ENCODE measurements around the gene TGFBR3L. TPM values are rescaled to one million over a fixed set of nuclear protein-coding genes. Genes with fewer than 3 reads are reported as not detected.
"Not testable (repeated sequence)": the region's sequence is repeated elsewhere in the genome, so short reads cannot be mapped to it uniquely, and the experiment has no call there.

TGFBR3L gene
- total RNA-seq, 1 donor from 2014 or later, result 10.9 TPM

DNA sequence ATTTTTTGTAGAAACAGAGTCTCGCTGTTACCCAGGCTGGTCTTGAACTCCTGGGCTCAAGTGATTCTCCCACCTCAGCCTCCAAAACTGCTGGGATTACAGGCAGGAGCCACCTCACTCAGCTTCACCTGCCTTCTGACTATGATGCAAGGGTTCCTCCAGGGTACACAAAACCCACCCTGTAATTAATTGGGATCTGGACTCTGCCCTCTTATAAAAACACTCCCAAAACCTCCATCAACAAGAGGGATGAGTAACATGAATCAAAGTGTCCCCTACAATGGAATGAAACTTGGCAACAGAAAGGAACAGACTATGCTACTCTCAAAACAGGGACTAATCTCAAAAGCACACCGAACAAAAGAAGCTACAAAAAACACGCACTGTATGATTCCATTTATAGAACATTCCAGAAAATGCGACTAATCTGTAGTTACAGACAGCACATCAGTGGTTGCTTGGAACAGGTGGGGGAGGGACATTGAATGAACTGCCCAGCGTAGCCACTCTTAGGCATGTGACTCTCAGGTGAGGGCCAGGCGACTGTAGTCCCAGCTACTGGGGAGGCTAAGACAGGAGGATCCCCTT lies 37.3 kb upstream of the TGFBR3L start:
- DNase-seq (no peak), ATAC-seq (ENCODE audit: poor library complexity) (no peak)
- intact Hi-C loops (cut with DNase I), result no loop called here

DNA sequence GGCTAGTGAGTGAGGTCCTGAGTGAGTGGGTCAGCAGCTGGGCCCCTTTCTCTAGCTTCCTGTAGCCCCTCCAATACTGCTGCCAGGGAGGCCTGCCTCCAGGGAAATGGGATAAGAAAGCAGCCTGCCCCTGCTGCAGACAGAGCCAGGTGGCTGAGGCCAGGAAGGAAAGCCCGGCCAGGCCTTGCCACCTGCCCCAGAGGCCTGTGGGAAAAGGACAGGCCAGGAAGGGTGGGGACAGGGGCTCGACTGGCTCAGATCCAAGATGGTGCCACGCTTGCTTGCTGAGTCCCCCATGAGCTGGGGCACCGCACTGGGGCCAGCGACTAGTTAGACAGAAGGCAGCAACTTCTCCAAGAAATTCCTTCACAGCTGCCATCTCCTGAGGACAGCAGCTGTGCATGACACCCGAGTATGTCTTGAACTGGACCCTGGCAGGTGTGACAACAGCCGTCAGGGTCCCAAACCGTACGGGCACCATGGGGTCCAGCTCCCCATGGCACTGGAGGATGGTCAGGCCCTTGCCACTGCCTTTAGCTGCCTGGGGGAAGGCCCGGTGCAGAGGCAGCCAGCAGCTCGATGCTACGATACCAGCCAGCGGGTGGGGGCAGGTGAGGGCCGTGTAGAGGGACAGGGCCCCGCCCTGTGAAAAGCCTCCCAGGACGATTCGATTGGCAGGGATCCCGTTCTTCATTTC lies 35.4 kb upstream of the TGFBR3L start:
- no peak for DNase-seq
- intact Hi-C loops (cut with DNase I), result no loop called here
- no peak for ATAC-seq (ENCODE audit: poor library complexity)

DNA sequence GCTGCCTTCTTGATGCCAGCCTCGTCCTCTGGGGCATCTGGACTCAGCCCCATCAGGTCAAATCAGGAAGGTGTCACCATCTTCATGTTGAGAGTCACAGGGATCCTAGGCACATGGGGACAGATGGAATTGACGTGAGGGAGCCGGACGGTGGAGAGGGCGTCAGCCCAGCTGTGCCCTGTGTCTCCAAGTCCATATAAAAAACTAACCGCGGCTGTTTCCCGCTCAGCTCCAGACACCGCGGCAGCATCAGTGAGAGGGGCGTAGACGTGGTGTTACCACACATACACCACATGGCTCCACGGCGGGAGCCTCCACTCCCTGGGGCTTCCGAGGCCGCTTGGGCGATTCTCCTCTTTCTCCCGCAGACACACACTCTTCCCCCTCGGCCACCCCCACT lies 34.8 kb upstream of the TGFBR3L start:
- intact Hi-C loops (cut with DNase I), result no loop called here
- no peak for ATAC-seq (ENCODE audit: poor library complexity)
- DNase-seq, result no peak

- ATAC-seq (ENCODE audit: poor library complexity) (no peak), DNase-seq (no peak)
- intact Hi-C loops (cut with DNase I), result no loop called here
Measured at GRCh38 chr19:7881910-7882309, 32.7 kb upstream of the TGFBR3L start.

DNA sequence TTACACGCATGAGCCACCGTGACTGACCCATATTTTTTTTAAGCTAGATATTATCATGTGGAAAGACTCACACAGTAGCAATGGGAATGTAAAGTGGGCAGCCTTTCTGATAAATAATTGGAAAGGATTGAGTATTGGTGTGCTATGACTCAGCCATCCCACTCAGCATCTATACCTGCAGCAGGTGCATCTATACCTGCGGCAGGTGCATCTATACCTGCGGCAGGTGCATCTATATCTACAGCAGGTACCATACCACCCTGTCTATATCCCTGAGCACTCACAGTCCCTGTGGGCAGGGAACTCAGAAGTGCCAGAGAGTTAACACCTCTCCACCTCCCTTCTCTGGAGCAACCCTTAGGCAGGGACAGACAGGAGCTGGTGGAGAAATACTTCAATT lies 31.5 kb upstream of the TGFBR3L start:
- intact Hi-C loops (cut with DNase I), result no loop called here
- no peak for DNase-seq
- no peak for ATAC-seq (ENCODE audit: poor library complexity)

- intact Hi-C loops (cut with DNase I), result no loop called here
- no peak for DNase-seq
- no peak for ATAC-seq (ENCODE audit: poor library complexity)
Measured at GRCh38 chr19:7883796-7884570, 30.6 kb upstream of the TGFBR3L start.

DNA sequence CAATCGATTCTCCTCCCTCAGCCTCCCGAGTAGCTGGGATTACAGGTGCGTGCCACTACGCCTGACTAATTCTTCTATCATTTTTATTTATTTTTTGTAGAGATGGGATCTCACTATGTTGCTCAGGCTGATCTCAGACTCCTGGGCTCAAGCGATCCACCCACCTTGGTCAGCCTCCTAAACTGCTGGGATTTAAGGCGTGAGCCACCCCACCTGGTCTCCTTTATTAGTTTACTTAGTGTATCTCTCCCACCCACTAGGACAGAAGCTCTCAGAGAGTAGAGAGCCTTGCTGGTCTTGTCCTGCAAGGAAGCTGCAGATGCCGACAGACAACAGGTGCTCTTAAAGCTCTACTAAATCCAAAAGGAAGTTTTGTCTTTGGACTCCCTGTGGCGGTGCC lies 28.8 kb upstream of the TGFBR3L start:
- intact Hi-C loops (cut with DNase I), result no loop called here
- no peak for DNase-seq
- no peak for ATAC-seq (ENCODE audit: poor library complexity)

DNA sequence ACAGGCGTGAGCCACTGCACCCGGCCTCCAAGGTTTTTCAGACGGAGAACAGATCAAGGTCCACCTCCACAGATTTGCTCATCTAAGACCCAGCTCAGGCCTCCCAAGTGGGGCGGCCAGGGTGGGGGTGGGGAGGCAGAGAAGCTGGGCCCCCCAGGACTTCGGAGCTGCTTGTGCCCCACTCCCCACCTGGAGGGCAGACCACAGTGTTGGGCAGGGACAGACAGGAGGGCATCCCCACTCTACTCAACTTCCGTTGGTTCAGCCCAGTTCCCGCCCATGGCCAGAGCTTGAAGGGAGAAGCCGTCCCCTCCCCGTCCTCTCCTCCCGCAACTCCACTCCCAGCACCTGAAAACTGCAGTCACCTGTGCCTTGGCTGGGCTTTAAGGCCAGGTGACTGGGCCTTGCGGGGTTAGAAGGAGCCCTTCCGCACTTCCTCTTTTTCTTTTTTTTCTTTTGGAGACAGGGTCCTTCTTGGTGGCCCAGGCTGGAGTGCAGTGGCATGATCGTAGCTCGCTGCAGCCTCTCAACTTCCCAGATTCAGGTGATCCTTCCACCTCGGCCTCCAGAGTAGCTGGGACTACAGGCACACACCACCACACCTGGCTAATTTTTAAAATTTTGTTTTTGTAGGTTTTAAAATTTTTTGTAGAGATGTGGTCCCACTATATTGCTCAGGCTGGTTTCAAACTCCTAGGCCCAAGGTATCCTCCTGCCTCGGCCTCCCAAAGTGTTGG lies 27.1 kb upstream of the TGFBR3L start:
- intact Hi-C loops (cut with DNase I), result no loop called here
- no peak for DNase-seq
- no peak for ATAC-seq (ENCODE audit: poor library complexity)

DNA sequence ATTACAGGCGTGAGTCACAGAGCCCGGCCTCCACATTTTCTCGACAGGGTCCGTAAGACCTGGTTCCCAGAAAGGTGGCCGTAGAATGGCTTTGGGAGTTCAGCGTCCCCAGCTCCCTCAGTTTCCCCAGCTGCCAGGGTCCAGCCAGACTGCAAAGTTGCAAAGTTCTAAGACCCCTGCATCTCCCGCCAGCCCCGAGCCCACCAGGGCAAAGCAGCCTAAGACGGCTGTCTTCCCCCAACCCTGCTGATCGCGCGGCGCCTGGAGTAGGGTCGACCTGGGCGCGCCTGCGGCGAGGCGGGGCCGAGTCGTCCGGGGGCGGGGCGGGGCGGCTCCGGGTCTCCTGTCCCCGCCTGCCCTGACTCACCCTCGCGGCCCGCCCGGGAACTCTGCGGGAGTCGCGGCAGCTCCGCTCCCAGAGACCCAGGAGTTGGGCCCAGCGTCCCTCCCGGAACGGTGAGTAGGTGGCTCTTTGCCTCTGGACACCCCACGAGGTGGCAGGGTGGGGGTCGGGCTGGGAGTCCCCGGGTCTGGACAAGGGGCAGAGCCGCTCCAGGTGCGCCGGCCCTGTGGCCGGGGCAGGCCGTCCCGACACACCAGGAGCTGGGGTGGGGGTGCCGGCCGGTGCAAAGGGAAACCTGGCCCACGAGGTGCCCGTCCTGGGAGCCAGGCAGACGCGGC lies 26.3 kb upstream of the TGFBR3L start, which contains the start of gene LRRC8E:
TSS of gene LRRC8E (plus strand) at position 366 of the 681 bp plus-strand sequence. CDS start 7,094 bp downstream, outside the sequence.
- intact Hi-C loops (cut with DNase I), result no loop called here
- DNase-seq (no peak), ATAC-seq (ENCODE audit: poor library complexity) (peak; percentile 91)

DNA sequence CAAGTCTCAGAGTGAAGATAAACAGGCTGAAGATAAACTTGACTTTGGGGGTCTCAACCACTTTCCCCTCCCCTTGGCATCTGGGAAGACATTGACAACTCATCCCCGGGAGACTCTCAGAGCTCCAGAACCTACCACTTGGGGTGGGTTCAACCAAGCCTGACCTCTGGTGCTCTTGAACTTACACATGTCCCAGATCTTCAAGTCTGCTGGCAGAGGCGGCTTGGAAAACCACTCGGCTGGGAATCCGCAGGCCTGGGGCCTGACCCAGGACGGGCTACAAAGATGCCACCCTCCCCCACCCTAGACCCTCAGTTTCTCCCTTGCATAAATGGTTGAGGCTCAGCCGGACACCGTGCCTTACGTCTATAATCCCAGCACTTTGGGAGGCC lies 25.8 kb upstream of the TGFBR3L start:
- DNase-seq, result no peak
- intact Hi-C loops (cut with DNase I), result no loop called here
- ATAC-seq (ENCODE audit: poor library complexity), result peak; percentile 18

GRCh38 chr19:7893362-7894101 lies 21.1 kb upstream of the TGFBR3L start:
- ATAC-seq (ENCODE audit: poor library complexity); DNase-seq; intact Hi-C loops (cut with DNase I): not testable (repeated sequence)

- intact Hi-C loops (cut with DNase I), result no loop called here
- ATAC-seq (ENCODE audit: poor library complexity) (no peak), DNase-seq (no peak)
Measured at GRCh38 chr19:7894612-7895309, 19.9 kb upstream of the TGFBR3L start.

DNA sequence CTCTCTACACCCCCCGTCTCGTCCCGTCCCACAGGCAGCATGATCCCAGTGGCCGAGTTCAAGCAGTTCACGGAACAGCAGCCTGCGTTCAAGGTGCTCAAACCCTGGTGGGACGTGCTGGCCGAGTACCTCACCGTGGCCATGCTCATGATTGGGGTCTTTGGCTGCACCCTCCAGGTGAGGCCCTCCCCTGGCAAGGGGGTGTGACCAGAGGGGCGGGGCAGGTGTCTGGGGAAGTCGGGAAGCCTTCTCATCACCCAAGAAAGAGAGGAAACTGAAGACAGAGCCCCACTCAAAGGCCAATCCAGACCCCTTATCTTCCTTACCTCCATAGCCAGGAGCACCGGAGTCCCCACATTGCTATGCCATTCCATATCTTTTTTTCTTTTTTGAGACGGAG lies 19.1 kb upstream of the TGFBR3L start:
- intact Hi-C loops (cut with DNase I), result no loop called here
- DNase-seq (no peak), ATAC-seq (ENCODE audit: poor library complexity) (peak; percentile 11)

DNA sequence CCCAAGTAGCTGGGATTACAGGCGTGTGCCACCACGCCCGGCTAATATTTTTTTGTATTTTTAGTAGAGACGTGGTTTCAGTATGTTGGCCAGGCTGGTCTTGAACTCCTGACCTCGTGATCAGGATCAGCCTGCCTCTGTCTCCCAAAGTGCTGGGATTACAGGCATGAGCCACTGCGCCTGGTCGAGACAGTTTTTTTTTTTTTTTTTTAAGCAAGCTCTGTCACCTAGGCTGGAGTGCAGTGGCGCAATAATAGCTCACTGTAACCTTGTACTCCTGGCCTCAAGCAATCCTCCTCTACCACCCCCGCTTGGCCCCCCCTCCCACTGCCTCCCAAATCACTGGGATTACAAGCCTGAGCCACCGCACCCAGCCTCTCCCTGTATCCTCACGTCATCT lies 17.3 kb upstream of the TGFBR3L start:
- ATAC-seq (ENCODE audit: poor library complexity) (no peak), DNase-seq (no peak)
- intact Hi-C loops (cut with DNase I), result no loop called here

GRCh38 chr19:7898967-7899366 lies 15.7 kb upstream of the TGFBR3L start:
- no peak for ATAC-seq (ENCODE audit: poor library complexity)
- intact Hi-C loops (cut with DNase I), result no loop called here
- no peak for DNase-seq

- DNase-seq, result no peak
- no peak for ATAC-seq (ENCODE audit: poor library complexity)
- intact Hi-C loops (cut with DNase I), result no loop called here
Measured at GRCh38 chr19:7899751-7900378, 14.8 kb upstream of the TGFBR3L start.

- no peak for DNase-seq
- intact Hi-C loops (cut with DNase I), result no loop called here
- no peak for ATAC-seq (ENCODE audit: poor library complexity)
Measured at GRCh38 chr19:7900401-7900870, 14.2 kb upstream of the TGFBR3L start.
